ENCODE data around the gene TMPRSS7.

TMPRSS7 gene

DNA sequence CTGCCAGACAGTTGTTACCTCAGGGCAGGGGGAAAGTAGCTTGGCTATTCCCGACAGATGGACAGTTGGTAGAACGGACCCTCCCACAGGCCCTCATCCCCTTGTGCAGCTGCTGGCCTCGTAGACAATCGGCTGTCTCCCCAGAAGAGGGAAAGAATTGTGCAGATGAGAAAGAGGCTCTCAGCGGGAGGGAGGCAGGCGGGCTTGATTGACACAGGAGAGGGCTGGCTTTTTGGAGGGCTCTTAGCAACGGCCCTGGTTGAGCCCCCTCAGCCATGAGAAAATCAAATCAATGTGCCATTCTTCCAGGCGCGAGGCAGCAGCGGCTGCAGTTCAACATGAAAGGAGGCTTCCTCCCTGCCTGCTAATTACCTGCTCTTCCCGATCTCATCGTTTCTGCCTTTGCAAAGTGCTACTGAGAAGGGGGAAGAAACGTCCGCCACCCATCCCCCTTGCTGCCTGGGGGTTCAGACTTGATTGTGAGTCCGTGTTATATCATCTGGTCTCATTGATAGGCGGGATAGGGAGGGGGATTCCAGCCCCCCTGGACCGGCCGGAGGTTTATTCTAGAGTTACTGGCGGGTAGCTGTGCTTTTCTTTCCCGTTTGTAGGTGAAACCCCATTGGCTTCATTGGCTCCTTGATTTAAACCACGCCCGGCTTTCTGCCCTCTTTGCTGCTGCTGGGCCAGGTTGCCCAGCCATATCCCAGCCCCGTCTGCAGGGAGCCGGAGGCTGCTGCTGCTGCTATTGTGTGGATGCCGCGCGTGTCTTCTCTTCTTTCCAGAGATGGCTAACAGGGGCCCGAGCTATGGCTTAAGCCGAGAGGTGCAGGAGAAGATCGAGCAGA lies 35.7 kb upstream of the TMPRSS7 start, which contains the start of gene TAGLN3:
Gene TAGLN3, plus strand, starts transcription at position 287 of the 848 bp plus-strand sequence. Its CDS starts 501 bp downstream, at position 788.
- TF ChIP-seq, protein P1, sequence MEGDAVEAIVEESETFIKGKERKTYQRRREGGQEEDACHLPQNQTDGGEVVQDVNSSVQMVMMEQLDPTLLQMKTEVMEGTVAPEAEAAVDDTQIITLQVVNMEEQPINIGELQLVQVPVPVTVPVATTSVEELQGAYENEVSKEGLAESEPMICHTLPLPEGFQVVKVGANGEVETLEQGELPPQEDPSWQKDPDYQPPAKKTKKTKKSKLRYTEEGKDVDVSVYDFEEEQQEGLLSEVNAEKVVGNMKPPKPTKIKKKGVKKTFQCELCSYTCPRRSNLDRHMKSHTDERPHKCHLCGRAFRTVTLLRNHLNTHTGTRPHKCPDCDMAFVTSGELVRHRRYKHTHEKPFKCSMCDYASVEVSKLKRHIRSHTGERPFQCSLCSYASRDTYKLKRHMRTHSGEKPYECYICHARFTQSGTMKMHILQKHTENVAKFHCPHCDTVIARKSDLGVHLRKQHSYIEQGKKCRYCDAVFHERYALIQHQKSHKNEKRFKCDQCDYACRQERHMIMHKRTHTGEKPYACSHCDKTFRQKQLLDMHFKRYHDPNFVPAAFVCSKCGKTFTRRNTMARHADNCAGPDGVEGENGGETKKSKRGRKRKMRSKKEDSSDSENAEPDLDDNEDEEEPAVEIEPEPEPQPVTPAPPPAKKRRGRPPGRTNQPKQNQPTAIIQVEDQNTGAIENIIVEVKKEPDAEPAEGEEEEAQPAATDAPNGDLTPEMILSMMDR (IDR thresholded peaks at IDR 0.05; ENCODE audit: poor library complexity, severe bottlenecking): no peak
- Histone ChIP-seq H3K9me3 (ENCODE audit: severe bottlenecking) (no peaks in the 10 kb centered on the region), H3K27ac (ENCODE audit: poor library complexity, severe bottlenecking) (no peak within 1 kb of the TSS), H3K4me3 (ENCODE audit: severe bottlenecking) (peak within 1 kb of the TSS; percentile 20), H3K27me3 (ENCODE audit: insufficient read depth, poor library complexity, severe bottlenecking) (no peaks in the 10 kb centered on the region), H3K4me1 (ENCODE audit: insufficient read depth, poor library complexity, severe bottlenecking) (peaks cover 19% of the 10 kb centered on the region), H3K36me3 (ENCODE audit: low read depth) (no peaks in the 10 kb centered on the region)
- DNase-seq (ENCODE audit: low spot score) (no peak), ATAC-seq (ENCODE audit: low read depth) (peak; percentile 63)

DNA sequence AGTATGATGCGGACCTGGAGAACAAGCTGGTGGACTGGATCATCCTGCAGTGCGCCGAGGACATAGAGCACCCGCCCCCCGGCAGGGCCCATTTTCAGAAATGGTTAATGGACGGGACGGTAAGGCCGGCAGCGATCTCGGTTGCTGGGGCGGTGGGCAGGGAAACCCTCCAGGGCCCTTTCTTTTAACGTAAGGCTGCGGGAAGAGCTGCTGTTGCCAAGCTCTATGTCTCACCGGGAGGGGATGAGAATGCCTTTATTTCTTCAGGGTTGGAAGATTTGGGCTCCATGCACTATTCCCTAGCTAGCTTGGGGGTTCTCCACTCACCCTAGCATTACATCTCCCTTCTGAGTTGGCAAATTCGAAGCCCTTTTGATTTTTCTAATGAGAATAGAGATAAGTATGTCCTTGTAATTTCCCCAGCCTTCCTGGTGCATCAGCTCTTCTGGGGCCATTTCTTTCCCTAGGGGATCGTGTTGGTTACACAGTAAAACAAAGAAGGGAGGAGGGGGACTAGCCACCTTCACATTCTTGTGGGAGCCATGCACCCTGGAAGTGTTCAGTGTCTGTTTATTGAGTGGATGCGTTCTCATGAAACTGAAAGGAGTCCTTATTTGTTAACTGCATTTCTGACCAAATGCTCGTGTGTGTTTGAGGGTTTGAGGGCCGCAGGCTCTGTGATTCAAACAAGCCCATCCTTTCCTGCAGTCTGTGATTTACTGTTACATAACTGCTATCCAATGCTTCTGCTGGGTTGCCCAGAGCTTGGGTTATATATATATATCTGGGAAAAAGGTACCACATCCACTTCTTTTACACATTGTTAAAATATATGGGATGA lies 34.8 kb upstream of the TMPRSS7 start:
- H3K27me3 ChIP-seq (ENCODE audit: insufficient read depth, poor library complexity, severe bottlenecking): no peaks in the 10 kb centered on the region
- no peaks in the 10 kb centered on the region for H3K9me3 ChIP-seq (ENCODE audit: severe bottlenecking)
- H3K36me3 ChIP-seq (ENCODE audit: low read depth): no peaks in the 10 kb centered on the region
- TF ChIP-seq, protein P1 (IDR thresholded peaks at IDR 0.05; ENCODE audit: poor library complexity, severe bottlenecking): no peak
- H3K27ac ChIP-seq (ENCODE audit: poor library complexity, severe bottlenecking): no peak overlapping the region
- DNase-seq (ENCODE audit: low spot score) (no peak), ATAC-seq (ENCODE audit: low read depth) (no peak; the same call in 2 of the 3 replicates)
- H3K4me1 ChIP-seq (ENCODE audit: insufficient read depth, poor library complexity, severe bottlenecking): peaks cover 27% of the 10 kb centered on the region
- peak overlapping the region; percentile 20 for H3K4me3 ChIP-seq (ENCODE audit: severe bottlenecking)

DNA sequence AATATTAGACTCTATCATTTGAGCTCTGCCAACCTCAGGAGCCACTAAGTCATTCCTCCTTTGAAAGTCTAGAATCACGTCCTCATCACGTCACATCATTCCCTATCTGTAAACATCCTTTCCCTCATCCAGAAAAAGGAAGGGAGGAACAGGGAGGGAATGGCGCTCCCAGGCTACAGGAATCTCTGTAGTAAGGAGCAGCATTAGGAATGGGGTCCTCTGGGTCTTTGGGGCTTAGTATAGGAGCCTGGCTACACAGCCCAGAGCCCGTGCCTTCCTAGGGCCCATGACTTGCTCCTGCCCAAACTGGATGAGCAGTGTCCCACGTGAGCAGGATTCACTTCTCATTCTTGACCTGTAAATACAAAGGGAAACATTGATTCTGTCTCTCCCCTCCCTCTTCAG lies 34.2 kb upstream of the TMPRSS7 start:
- no peak overlapping the region for H3K27ac ChIP-seq (ENCODE audit: poor library complexity, severe bottlenecking)
- H3K9me3 ChIP-seq (ENCODE audit: severe bottlenecking): no peaks in the 10 kb centered on the region
- no peaks in the 10 kb centered on the region for H3K36me3 ChIP-seq (ENCODE audit: low read depth)
- TF ChIP-seq, protein P1 (IDR thresholded peaks at IDR 0.05; ENCODE audit: poor library complexity, severe bottlenecking): no peak
- H3K27me3 ChIP-seq (ENCODE audit: insufficient read depth, poor library complexity, severe bottlenecking): no peaks in the 10 kb centered on the region
- H3K4me3 ChIP-seq (ENCODE audit: severe bottlenecking): no peak overlapping the region
- no peak for ATAC-seq (ENCODE audit: low read depth)
- peaks cover 33% of the 10 kb centered on the region for H3K4me1 ChIP-seq (ENCODE audit: insufficient read depth, poor library complexity, severe bottlenecking)
- DNase-seq (ENCODE audit: low spot score): no peak

GRCh38 chr3:112000966-112001365 lies 33.6 kb upstream of the TMPRSS7 start:
- Histone ChIP-seq H3K27ac (ENCODE audit: poor library complexity, severe bottlenecking) (no peak overlapping the region), H3K4me1 (ENCODE audit: insufficient read depth, poor library complexity, severe bottlenecking) (peaks cover 33% of the 10 kb centered on the region), H3K36me3 (ENCODE audit: low read depth) (no peaks in the 10 kb centered on the region), H3K4me3 (ENCODE audit: severe bottlenecking) (no peak overlapping the region), H3K9me3 (ENCODE audit: severe bottlenecking) (no peaks in the 10 kb centered on the region), H3K27me3 (ENCODE audit: insufficient read depth, poor library complexity, severe bottlenecking) (no peaks in the 10 kb centered on the region)
- TF ChIP-seq, protein P1 (IDR thresholded peaks at IDR 0.05; ENCODE audit: poor library complexity, severe bottlenecking): no peak
- no peak for DNase-seq (ENCODE audit: low spot score)
- no peak for ATAC-seq (ENCODE audit: low read depth)
